H1 (cell line): ENCODE measurements around the gene NUP50.

Experiments
- ATF3 ChIP-seq: IDR thresholded peaks from 2 replicates; pipeline ENCODE4 v1.6.1; 2011; ENCODE audit warnings: low read depth, mild to moderate bottlenecking, low read length; ENCODE audit not compliant: insufficient read depth
- CBX8 ChIP-seq: fragments of 300-800, 300-1000 bp; sonication (generic); IDR thresholded peaks from 2 replicates; pipeline ENCODE4 v1.7.1; 2016; ENCODE audit warnings: low read depth, low read length, borderline replicate concordance
- CTCF ChIP-seq, 3 experiments: IDR thresholded peaks; 1 replicate in 2 of 3; 2 replicates in 1 of 3; pipeline versions ENCODE4 v1.5.1 to v1.6.1; 2011; ENCODE audit warnings: low read length in 3 of 3, mild to moderate bottlenecking in 3 of 3, inconsistent platforms in 2 of 3, low read depth in 1 of 3, moderate library complexity in 1 of 3; ENCODE audit not compliant: insufficient read depth in 1 of 3; ENCODE audit errors: control extremely low read depth in 1 of 3
- GTF2F1 ChIP-seq: IDR thresholded peaks from 2 replicates; pipeline ENCODE4 v1.6.1; 2012; ENCODE audit warnings: low read depth, low read length, improper control_type of control experiment, borderline replicate concordance
- JUND ChIP-seq: IDR thresholded peaks from 2 replicates; pipeline ENCODE4 v1.6.1; 2011; ENCODE audit warnings: mild to moderate bottlenecking, improper control_type of control experiment, low read length
- KDM1A ChIP-seq: fragments of 200-600, 300-600 bp; sonication (generic); IDR thresholded peaks from 2 replicates; pipeline ENCODE4 v1.7.1; 2016; ENCODE audit warnings: mild to moderate bottlenecking, low read length, borderline replicate concordance
- POLR2AphosphoS5 ChIP-seq: IDR thresholded peaks from 2 replicates; pipeline ENCODE4 v1.6.1; 2011; ENCODE audit warnings: low read depth, low read length
- RAD21 ChIP-seq, 2 experiments: IDR thresholded peaks in 1 of 2; conservative IDR thresholded peaks in 1 of 2; 2 replicates each; pipeline ENCODE4 v1.6.1; 2011; ENCODE audit warnings: low read depth in 2 of 2, low read length in 2 of 2, improper control_type of control experiment in 1 of 2, inconsistent platforms in 1 of 2, mild to moderate bottlenecking in 1 of 2, moderate library complexity in 1 of 2
- SP4 ChIP-seq: IDR thresholded peaks from 2 replicates; pipeline ENCODE4 v1.6.1; 2012; ENCODE audit warnings: low read length, inconsistent platforms
- TAF1 ChIP-seq: IDR thresholded peaks from 2 replicates; pipeline ENCODE4 v1.6.1; 2011; ENCODE audit warnings: mild to moderate bottlenecking, low read depth, low read length
- YY1 ChIP-seq: IDR thresholded peaks from 2 replicates; pipeline ENCODE4 v1.6.1; 2011; ENCODE audit warnings: low read depth, mild to moderate bottlenecking, low read length

DNA sequence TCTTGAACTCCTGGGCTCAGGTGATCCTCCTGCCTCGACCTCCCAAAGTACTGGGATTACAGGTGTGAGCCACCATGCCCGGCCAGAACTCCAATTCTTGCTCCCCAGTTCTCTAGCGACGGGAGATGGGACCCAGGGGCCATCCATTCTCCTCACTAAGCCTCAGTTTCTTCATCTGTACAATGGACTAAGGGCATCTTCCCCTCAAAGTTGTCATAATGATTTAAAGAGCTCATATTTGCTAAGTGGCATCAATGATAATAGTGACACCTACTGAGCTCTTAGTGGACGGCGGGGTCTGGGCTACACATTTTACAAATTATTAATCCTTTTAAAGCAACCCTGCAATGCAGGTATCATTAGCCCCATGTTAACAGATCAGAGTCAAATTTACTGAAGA, 42.5 kb downstream of the NUP50 start:
- TF ChIP-seq CTCF (IDR thresholded peaks at IDR 0.05; ENCODE audit: control extremely low read depth in 1 of 3, insufficient read depth in 1 of 3, low read depth in 1 of 3, low read length in 3 of 3), result no peak
- TF ChIP-seq GTF2F1, result no peak
- no peak for TF ChIP-seq KDM1A
- TF ChIP-seq SP4, result no peak
- no peak for TF ChIP-seq CBX8
- no peak for TF ChIP-seq ATF3
- no peak for TF ChIP-seq RAD21 (IDR thresholded peaks at IDR 0.05 in 1 of 2, conservative IDR thresholded peaks at IDR 0.05 in 1 of 2; ENCODE audit: low read depth in 2 of 2, low read length in 2 of 2)
- TF ChIP-seq JUND, result no peak
- no peak for TF ChIP-seq YY1
- no peak for TF ChIP-seq TAF1
- no peak for TF ChIP-seq POLR2AphosphoS5
